SK-N-MC (cell line): ENCODE data around the gene ZDHHC14.

Experiments used
- EZH2 ChIP-seq: fragments of 200-600 bp; sonication (generic); IDR thresholded peaks from one replicate; pipeline ENCODE4 v1.6.1; 2017; ENCODE audit warnings: antibody characterized with exemption
- POLR2AphosphoS5 ChIP-seq: IDR thresholded peaks from 2 replicates; pipeline ENCODE4 v1.6.1; 2012; ENCODE audit warnings: mild to moderate bottlenecking, low read depth, low read length, borderline replicate concordance

- TF ChIP-seq POLR2AphosphoS5 (no peak), EZH2 (no peak)
Observed at GRCh38 chr6:157450931-157451742, 70.1 kb downstream of the ZDHHC14 start.
